GM19438 (cell line): ENCODE data around the gene OMA1.
"Not testable (repeated sequence)": the region's sequence is repeated elsewhere in the genome, so short reads cannot be mapped to it uniquely, and the experiment has no call there.

ENCODE experiments used
- ATAC-seq: cut with Tn5 transposase; IDR thresholded peaks from one replicate; pipeline ENCODE4 v1.9.1; 2021; ENCODE audit warnings: low read depth; ENCODE audit not compliant: unreplicated experiment

The OMA1 gene

GRCh38 chr1:58574816-58575215 is 28.3 kb upstream of the OMA1 start:
- ATAC-seq = no peak

- ATAC-seq = peak; percentile 97
These were observed 27.4 kb upstream of the OMA1 start for GRCh38 chr1:58573705-58574591.

GRCh38 chr1:58573138-58573537 is 26.6 kb upstream of the OMA1 start:
- ATAC-seq = no peak

GRCh38 chr1:58572690-58573089 is 26.2 kb upstream of the OMA1 start:
- ATAC-seq = no peak

GRCh38 chr1:58571616-58572015 is 25.1 kb upstream of the OMA1 start:
- no peak for ATAC-seq

GRCh38 chr1:58570817-58571216 is 24.3 kb upstream of the OMA1 start:
- no peak for ATAC-seq

GRCh38 chr1:58570094-58570493 is 23.6 kb upstream of the OMA1 start:
- ATAC-seq = no peak

- ATAC-seq = no peak
These were observed 22.4 kb upstream of the OMA1 start for GRCh38 chr1:58568911-58569310.

GRCh38 chr1:58568271-58568860 is 21.8 kb upstream of the OMA1 start:
- ATAC-seq = no peak

GRCh38 chr1:58566339-58566738 is 19.8 kb upstream of the OMA1 start:
- ATAC-seq = no peak

GRCh38 chr1:58563715-58564114 is 17.2 kb upstream of the OMA1 start:
- ATAC-seq = not testable (repeated sequence)

GRCh38 chr1:58561633-58562032 is 15.1 kb upstream of the OMA1 start:
- ATAC-seq = no peak

GRCh38 chr1:58555393-58555792 is 8.9 kb upstream of the OMA1 start:
- ATAC-seq = no peak

GRCh38 chr1:58551186-58552140 is 4.9 kb upstream of the OMA1 start:
- no peak for ATAC-seq

- not testable (repeated sequence) for ATAC-seq
These were observed 2.8 kb upstream of the OMA1 start for GRCh38 chr1:58549291-58549690.

GRCh38 chr1:58548371-58548770 is 1.8 kb upstream of the OMA1 start:
- ATAC-seq = no peak

GRCh38 chr1:58545591-58546519 is 671 bp downstream of the OMA1 start:
- ATAC-seq = peak; percentile 47

GRCh38 chr1:58543260-58543659 is 3.3 kb downstream of the OMA1 start:
- ATAC-seq = no peak

- no peak for ATAC-seq
These were observed 7.0 kb downstream of the OMA1 start for GRCh38 chr1:58539553-58539952.

GRCh38 chr1:58538821-58539220 is 7.7 kb downstream of the OMA1 start:
- no peak for ATAC-seq
